ENCODE results near the gene LRRC49.
A peak's percentile ranks its signal among the peaks of the same experiment; 100 is the strongest.

LRRC49 gene

DNA sequence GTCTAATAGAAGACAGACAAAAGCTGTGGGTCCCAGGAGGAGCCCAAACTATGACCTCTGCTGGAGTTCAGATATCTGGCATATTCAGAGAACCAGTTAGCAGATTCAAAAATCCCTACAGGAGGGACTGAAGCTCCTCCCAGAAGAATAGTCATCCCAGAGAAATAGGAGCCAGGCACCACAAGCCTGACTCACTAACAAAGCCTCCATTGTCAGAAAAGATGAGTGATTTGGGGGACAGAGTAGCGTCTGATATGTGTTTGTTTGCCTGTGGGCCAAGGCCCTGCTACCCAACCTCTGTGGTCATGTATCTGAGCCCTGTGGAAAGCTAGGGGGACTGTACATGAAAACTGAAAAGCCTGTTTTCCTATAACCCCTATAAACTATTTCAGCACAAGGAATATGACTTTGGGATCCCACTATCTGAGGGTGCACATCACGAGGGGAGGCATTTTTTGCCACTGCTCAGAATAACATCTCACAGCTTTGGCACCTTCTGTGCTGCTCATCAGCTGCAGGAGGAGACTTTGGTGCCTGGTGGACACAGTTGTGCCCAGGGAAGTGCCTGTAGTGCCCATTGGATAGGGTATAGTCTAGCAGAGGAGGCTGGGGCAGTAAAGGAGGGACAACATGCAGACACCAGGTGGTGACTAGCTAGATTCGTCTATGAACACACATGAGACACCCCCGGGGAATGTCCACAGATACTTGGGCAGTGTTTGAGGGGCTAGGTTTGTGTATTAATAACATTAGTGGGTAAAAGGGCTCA, 29.0 kb upstream of the LRRC49 start:
- TF ChIP-seq, protein P1, sequence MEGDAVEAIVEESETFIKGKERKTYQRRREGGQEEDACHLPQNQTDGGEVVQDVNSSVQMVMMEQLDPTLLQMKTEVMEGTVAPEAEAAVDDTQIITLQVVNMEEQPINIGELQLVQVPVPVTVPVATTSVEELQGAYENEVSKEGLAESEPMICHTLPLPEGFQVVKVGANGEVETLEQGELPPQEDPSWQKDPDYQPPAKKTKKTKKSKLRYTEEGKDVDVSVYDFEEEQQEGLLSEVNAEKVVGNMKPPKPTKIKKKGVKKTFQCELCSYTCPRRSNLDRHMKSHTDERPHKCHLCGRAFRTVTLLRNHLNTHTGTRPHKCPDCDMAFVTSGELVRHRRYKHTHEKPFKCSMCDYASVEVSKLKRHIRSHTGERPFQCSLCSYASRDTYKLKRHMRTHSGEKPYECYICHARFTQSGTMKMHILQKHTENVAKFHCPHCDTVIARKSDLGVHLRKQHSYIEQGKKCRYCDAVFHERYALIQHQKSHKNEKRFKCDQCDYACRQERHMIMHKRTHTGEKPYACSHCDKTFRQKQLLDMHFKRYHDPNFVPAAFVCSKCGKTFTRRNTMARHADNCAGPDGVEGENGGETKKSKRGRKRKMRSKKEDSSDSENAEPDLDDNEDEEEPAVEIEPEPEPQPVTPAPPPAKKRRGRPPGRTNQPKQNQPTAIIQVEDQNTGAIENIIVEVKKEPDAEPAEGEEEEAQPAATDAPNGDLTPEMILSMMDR (IDR thresholded peaks at IDR 0.05) = no peak

DNA sequence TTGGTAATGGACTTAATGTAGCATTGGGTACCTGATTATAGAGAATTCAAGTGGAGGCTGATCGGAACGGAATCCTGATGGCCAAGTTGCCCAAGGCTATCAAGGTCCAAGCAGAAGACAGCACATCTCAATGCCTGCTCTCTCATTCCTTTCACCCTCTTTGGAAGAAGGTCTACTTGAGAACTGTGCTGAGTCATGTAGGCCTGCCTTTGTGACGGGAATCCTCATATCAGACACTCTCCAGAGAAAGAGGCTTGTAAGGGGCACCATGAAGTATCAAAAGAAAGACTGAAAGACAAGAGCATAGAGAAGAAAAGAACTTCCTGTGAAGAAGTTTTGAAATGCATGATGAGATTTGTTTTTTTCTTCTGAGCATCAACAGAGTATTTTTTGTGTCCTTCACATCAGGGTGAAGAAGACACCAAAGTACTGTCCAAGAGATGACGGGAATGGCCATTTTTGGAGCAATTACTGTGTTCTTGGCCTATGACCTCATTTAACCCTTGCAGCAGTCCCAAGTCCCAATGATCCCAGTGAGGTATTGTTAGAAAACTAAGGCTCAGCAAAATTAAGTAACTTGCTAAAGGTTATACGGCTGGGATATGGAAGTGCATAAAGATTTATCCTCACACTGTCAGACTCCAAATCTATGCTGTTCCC, 25.5 kb upstream of the LRRC49 start:
- TF ChIP-seq, protein P1 (IDR thresholded peaks at IDR 0.05) = no peak

DNA sequence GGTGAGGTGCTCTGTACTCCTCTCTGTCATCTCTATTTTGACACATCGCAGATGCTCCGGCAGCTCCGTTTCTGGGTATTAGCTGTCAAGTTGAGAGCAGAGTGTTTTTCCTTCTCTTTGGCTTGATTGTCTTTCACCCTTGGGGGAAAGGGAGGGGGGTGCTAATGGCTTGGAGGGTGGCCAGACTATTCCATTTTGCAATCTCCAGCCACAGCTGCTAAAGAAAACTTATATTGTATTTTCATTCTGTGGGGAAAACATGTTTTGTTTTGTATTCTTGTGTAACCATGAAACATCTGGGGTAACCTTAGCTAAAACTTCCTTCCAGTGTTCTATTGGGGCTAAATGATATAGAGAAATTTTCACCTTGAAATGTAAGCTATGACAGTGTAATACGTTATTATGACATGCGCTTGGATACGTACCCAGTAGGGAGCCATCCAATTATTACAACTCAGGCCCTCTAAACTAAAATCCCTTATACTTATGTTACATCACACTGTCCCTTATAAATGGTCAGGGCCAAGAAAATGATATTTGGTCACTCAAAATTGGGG, 24.6 kb upstream of the LRRC49 start:
- TF ChIP-seq, protein P1 (IDR thresholded peaks at IDR 0.05) = no peak

DNA sequence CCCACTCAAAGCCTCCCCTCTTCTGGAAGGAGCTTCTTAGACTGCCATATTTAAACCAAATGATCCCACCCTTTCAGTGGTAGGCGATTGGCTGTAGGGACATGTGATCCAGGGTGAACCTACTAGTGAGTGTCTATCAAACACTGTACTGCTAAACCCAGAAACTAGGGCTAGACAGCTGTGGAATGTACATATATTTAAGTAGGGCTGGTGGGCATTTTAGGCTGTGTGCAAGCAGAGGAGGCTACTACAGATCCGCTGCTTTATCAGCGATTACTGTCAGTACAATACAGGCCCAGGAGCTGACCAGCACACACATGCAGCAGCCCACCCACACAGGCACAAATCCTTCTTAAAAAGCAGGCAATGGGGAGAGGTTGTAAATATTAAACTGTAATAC, 23.3 kb upstream of the LRRC49 start:
- TF ChIP-seq, protein P1 (IDR thresholded peaks at IDR 0.05) = no peak

DNA sequence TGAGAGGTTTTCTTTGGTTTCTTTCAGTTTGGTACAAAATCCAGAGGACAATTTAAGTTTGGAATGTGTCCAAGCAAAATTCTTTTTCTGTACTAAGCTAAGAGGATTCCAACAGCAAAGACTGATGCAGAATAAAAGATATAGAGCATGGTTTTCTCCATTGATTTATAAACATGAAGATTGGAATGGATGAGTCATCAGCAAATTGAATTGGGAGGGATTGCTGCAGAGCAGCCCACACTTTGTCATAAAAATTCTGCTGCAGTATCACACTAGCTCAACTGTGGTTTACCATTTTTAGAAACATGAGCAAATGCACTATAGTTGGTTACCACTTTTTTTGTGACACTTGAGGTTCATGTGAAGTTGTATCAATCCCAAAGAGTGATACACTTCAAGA, 22.6 kb upstream of the LRRC49 start:
- TF ChIP-seq, protein P1 (IDR thresholded peaks at IDR 0.05) = no peak

DNA sequence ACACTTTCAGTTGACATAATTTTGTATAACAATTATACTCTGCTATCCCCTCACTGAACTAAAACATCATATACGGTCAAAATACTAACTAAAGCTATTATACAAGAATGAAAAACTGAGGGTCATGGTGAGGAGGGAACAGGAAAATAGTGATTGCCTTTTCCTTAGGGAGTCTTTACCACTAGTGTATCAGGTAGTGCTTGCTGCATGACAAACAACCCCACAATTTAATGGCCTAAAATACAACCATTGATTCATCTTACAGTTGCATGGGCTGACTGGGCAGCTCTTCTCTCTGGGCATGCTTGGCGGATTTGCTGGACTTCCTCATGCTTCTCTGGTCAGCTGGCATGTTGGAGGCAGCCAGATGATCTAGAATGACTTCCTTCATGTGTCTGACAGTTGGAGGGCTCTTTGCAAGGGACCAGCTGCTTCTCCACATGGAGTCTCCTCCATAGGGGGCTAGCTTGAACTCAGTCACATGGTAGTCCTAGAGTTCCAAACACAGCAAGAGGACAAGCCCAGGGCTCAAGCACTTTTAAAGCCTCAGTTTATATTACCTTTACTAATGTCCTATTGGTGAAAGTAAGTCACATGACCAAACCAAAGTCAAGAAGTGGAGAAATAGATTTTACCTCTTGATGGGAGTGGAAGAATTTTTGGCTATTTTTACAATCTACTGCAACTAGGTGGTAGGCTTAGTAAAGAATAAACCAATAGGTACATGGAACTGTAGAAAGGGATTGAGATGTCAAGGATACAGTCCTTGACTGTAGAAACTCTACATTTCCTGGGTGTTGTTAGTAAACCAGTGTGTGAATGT, 19.2 kb upstream of the LRRC49 start:
- TF ChIP-seq, protein P1 (IDR thresholded peaks at IDR 0.05) = no peak

DNA sequence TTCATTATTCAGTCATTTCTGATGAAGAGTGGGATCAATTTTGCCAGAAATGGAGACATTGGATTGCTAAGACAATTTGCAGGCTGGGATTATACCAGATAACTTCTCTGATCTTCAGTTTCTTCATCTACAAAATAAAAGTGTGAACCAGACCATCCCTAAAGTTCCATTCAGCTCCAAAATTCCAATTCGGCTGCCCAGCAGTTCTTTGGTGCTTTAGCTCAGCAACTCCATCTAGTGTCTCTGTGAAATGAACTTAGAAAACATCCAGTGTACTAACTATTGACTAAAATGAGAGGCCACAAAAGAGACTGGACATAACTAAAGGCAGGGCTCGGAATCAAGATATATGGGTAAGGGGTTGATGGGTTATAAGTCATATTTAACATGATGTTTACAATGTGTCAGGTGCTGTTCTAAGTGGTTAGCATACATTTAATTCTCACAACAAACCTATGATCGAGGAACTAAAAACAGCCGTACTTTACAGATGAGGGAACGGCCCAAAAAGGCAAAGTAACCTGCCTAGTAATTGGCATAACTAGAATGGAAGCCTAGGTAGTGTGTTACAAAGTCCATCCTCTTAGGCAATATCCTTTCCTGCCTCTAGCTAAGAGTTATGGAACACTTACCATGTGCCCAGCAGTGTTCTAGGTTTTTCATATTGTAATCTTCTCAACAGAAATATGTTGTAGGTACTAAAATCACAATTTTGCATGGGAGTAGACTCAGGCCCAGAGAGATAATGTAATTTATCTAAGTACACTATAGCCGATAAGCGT, 17.4 kb upstream of the LRRC49 start:
- TF ChIP-seq, protein P1 (IDR thresholded peaks at IDR 0.05) = peak; percentile 67

Data from LNCAP (cell line).